Activated T-helper 1 cell treated with Interleukin-2 at 50 U/mL for 16 hours (primary cell): ENCODE measurements around the gene STAG1.
"Not testable (repeated sequence)": the region's sequence is repeated elsewhere in the genome, so short reads cannot be mapped to it uniquely, and the experiment has no call there.

Experiments
- DNase-seq: peaks from one replicate; pipeline ENCODE4 v3.0.0-alpha.2; 2020; ENCODE audit warnings: low read depth

Gene STAG1

DNA sequence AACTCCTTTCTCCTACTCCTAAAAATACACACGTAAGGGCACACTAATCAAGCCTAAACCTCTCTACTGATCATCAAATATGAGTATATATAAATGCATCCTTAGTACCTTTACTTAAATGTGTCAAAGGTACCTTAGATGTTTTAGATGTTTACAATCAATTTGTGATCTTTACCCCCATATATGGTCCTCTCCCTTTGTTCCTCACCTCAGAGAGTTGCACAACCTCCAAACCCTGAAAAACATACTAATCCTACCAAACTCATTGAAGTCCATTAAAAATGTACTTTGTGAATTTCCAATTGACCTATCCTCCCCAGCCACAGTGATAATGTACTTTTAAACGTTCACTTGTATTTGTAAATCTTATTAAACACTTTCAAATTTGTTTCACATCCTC lies 249.1 kb downstream of the STAG1 start:
- DNase-seq: no peak

DNA sequence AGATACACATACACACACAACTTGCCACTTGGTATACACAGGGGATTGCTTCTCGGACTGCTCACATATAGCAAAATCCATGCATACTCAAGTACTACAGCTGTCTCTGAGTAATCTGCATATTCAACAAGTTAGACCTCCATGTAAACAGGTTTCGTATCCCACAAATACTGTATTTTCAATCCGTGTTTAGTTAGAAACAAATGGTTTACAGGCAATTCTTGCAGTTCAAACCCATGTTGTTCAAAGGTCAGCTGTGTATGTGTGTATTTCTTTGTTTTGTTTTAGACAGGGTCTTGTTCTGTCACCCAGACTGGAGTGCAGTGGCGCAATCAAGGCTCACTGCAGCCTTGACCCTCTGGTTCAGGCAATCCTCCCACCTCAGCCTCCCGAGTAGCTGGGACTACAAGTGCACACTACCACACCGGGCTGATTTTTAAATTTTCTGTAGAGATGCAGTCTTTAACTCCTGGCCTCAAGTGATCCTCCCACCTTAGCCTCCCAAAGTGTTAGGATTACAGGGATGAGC lies 253.2 kb downstream of the STAG1 start:
- no peak for DNase-seq

DNA sequence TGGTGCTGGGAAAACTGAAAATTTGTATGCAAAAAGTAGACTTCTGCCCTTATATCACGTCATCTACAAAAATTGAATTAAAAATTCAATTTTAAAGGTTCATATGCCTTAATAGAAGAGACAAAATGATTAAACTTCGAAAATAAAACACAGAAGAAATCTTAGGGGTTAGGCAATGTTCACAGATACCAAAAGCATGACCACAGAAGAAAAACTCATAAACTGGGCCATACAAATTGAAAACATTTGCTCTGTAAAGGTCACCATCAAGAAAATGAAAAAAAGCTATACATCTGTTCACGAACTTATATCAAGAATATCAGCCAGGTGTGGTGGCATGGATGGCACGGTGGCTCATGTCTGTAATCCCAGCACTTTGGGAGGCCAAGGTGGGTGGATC lies 257.0 kb downstream of the STAG1 start:
- no peak for DNase-seq

- no peak for DNase-seq
Measured at GRCh38 chr3:136490646-136491405, 261.4 kb downstream of the STAG1 start.

GRCh38 chr3:136485777-136486176 lies 266.4 kb downstream of the STAG1 start:
- DNase-seq: no peak

GRCh38 chr3:136476280-136476679 lies 275.9 kb downstream of the STAG1 start:
- DNase-seq: no peak

GRCh38 chr3:136474876-136475275 lies 277.3 kb downstream of the STAG1 start:
- DNase-seq: not testable (repeated sequence)

GRCh38 chr3:136473716-136474326 lies 278.4 kb downstream of the STAG1 start:
- DNase-seq: no peak

GRCh38 chr3:136465296-136465695 lies 286.9 kb downstream of the STAG1 start:
- no peak for DNase-seq

- DNase-seq: no peak
Measured at GRCh38 chr3:136464502-136464901, 287.7 kb downstream of the STAG1 start.

- no peak for DNase-seq
Measured at GRCh38 chr3:136463170-136463569, 289.0 kb downstream of the STAG1 start.

GRCh38 chr3:136457793-136458192 lies 294.4 kb downstream of the STAG1 start:
- no peak for DNase-seq

DNA sequence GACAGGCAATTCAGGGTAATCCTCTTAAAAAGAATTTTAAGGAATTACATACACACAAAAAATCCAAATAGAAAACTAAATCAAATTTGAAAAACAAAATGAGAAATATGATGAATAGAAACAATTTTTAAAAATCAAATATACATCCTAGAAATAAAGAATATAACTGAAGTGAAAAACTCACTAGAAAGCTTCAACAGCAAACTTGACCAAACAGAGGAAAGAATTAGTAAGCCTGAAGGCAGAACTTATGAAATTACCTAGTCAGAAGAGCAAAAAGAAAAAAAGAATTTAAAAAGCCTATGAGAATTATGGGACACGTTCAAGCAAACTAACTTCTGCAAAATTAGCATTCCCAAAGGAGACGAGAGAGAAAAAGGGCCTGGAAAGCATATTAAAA lies 296.0 kb downstream of the STAG1 start:
- DNase-seq: no peak

DNA sequence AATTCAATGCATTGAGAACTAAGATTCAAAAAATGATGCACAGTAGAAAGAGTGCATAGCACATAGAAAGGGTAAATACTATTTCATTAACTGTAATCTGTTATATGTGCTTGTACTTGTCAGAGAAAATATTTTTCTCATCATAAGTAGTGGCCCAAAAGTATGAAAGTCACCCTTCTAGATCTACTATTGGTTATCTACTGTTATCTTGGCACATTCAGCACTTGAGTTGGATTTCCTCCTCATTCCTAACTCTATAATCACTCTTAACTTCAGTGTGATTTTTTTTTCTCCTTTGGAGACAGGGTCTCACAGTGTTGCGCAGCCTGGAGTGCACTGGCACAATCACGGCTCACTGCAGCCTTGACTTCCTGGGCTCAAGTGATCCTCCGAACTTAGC lies 307.6 kb downstream of the STAG1 start:
- no peak for DNase-seq

DNA sequence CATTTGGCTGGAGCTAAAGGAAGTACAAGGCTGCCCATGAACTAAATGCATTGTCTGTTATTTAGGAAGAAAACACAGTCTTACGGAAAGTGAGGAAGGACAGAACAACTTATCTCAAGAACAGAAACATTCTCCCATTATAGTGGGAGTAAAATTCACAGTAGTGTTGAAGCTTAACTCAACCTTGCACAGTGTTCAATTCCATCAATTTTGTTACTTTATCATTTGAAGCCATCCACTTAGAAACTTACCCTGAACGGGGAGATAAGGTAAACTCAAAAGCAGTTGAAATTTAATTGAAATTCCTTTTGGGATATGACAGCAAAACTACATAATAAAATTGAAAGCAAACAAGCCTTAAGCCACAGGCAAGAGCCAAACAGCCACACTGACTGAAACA lies 315.1 kb downstream of the STAG1 start:
- no peak for DNase-seq

DNA sequence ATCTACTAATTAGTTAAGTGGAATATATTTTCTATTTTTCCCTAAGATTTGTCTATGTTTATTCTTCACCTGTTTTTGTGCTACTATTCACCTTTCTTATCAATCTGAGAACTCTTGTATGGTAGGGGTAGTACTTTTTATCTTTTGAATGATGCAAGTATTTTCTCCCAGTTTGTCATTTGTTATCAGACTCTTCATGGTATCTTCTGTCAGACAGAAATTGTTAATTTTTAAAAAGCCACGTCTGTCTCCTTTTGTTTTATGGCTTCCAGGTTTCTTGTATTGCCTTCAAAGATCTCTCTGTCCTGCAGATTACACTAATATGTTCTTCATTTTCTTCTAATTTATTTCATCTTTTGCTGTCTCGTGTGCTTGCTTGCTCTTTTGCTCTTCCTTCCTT lies 317.7 kb downstream of the STAG1 start:
- no peak for DNase-seq

- no peak for DNase-seq
Measured at GRCh38 chr3:136432685-136433084, 319.5 kb downstream of the STAG1 start.

- no peak for DNase-seq
Measured at GRCh38 chr3:136428167-136428566, 324.0 kb downstream of the STAG1 start.

DNA sequence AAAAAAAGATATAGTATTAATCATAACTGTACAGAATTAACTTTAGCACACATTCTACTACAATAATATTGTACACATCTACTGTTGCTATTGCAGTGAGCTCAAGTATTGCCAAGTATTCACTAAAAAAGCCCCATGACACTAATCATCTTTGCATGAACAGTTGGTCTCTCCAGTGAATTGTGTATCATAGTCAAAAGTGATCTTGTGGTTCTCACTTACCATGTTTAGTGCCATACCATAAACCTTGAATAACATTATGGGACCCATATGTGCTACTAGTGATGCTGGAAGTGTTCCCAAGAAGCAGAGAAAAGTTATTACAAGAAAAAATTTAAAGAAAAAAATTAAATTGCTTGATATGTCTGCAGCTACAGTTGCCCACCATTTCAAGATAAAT lies 324.9 kb downstream of the STAG1 start:
- no peak for DNase-seq

- no peak for DNase-seq
Measured at GRCh38 chr3:136414476-136414875, 337.7 kb downstream of the STAG1 start.

DNA sequence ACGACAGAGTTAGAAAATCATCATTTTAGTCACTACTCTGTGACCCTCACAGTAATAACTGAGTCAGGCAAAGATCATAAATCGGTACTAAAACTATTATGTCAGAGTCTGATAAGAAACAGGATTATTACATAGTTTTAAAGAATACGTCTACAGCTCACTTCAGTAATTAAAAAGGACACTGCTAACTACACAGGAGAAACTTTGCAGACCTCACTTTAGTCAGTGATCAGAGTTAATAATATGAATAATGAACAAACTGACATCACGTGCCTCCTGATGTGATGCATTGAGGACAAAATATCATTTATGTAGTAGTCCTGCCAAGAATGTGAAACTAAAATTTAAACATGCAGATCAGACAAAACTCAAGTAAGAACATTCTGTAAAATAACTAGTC lies 339.9 kb downstream of the STAG1 start:
- no peak for DNase-seq

DNA sequence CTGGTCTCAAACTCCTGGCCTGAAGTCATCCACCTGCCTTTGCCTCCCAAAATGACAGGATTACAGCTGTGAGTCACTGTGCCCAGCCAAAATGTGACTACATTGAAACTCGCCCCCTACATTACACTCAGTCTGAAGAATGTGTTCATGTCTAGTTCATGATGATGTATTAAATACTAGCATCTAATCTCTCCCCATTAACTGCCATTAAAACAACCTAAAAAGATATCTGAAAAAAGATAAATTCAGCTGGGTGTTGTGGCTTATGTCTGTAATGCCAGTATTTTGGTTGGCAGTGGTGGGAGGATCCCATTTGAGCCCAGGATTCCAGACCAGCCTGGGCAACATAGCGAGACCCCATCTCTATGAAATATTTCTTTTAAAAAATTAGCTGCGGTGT lies 342.6 kb downstream of the STAG1 start:
- DNase-seq: no peak

- no peak for DNase-seq
Measured at GRCh38 chr3:136404056-136404455, 348.1 kb downstream of the STAG1 start.

GRCh38 chr3:136396916-136397315 lies 355.3 kb downstream of the STAG1 start:
- DNase-seq: no peak
